Natural killer cell (primary cell): ENCODE measurements around the gene LMX1B. TPM values are rescaled to one million over a fixed set of nuclear protein-coding genes. Genes with fewer than 3 reads are reported as not detected.
A peak's percentile ranks its signal among the peaks of the same experiment; 100 is the strongest.

Experiments
- ATAC-seq, 3 donors: fragments of 150-1000 bp in 2 of 3; fragments of 200-7000 bp in 1 of 3; cut with Tn5 transposase; 1 replicate in 1 of 3; 2 replicates in 2 of 3; pipeline ENCODE4 v1.10.0; 2021; ENCODE audit warnings: mild to moderate bottlenecking in 2 of 3, moderate library complexity in 2 of 3
- DNase-seq, 2 donors: peaks; one replicate each; pipeline versions ENCODE4 v3.0.0 to v3.0.0-alpha.2; 2013 to 2021; ENCODE audit warnings: mixed read lengths in 1 of 2
- H3K27ac ChIP-seq: one replicate; pipeline ENCODE4 v1.5.1; 2013; ENCODE audit warnings: mild to moderate bottlenecking, low read length
- H3K27me3 ChIP-seq: one replicate; pipeline ENCODE4 v1.6.1; 2013; ENCODE audit warnings: low read length; ENCODE audit not compliant: control insufficient read depth, insufficient read depth
- H3K36me3 ChIP-seq: one replicate; pipeline ENCODE4 v1.6.1; 2013; ENCODE audit warnings: low read length; ENCODE audit not compliant: control insufficient read depth, insufficient read depth
- H3K4me1 ChIP-seq: one replicate; pipeline ENCODE4 v1.6.1; 2013; ENCODE audit warnings: low read length; ENCODE audit not compliant: control insufficient read depth, insufficient read depth
- H3K4me3 ChIP-seq: one replicate; pipeline ENCODE4 v1.5.1; 2013; ENCODE audit warnings: low read length
- H3K9me3 ChIP-seq: one replicate; pipeline ENCODE4 v1.6.1; 2013; ENCODE audit warnings: low read length; ENCODE audit not compliant: control insufficient read depth, insufficient read depth
- H3K27ac Mint-ChIP-seq, 2 donors: one replicate each; pipeline ENCODE4 v1.8.0; 2022; ENCODE audit warnings: mild to moderate bottlenecking in 2 of 2, mixed read lengths in 2 of 2, moderate library complexity in 1 of 2
- H3K27me3 Mint-ChIP-seq, 2 donors: one replicate each; pipeline ENCODE4 v1.8.0; 2022; ENCODE audit warnings: low read depth in 2 of 2, mixed read lengths in 2 of 2
- H3K36me3 Mint-ChIP-seq: one replicate; pipeline ENCODE4 v1.8.0; 2022; ENCODE audit warnings: mixed read lengths
- H3K4me1 Mint-ChIP-seq, 2 donors: one replicate each; pipeline ENCODE4 v1.8.0; 2022; ENCODE audit warnings: mixed read lengths in 2 of 2
- H3K4me3 Mint-ChIP-seq: one replicate; pipeline ENCODE4 v1.8.0; 2022; ENCODE audit warnings: mild to moderate bottlenecking, moderate library complexity, mixed read lengths
- H3K9me3 Mint-ChIP-seq, 2 donors: one replicate each; pipeline ENCODE4 v1.8.0; 2022; ENCODE audit warnings: mixed read lengths in 2 of 2
- CTCF ChIP-seq: fragments of 200-600 bp; IDR thresholded peaks from one replicate; pipeline ENCODE4 v1.8.0; 2022; ENCODE audit warnings: antibody characterized with exemption
- WGBS: methylation state at CpG from one replicate; pipeline ENCODE4 v1.1.7; 2013; ENCODE audit warnings: missing lambda C conversion rate; ENCODE audit not compliant: insufficient coverage; 5-methylcytosine and 5-hydroxymethylcytosine counted together
- intact Hi-C: fragments of 100-400 bp; cut with micrococcal nuclease; formaldehyde crosslinking; loops from one replicate; pipeline ENCODE4 v1.14.2; 2022
- total RNA-seq, 4 donors: library from RNA; stranded (reverse); fragments of 120-200 nt in 1 of 4; gene quantifications; one replicate each; pipeline versions ENCODE4 v1.2.3 to v1.2.4, GENCODE V29; 2013 to 2022

The LMX1B gene
- total RNA-seq, 3 donors from 2014 or later (not counting 1 experiment from before 2014, with no cell fraction given): not detected

- WGBS: 18% methylated on average over 10 of the region's 11 CpGs
- Mint-ChIP-seq H3K27ac (no peak overlapping the region), H3K36me3 (no peaks in the 10 kb centered on the region), H3K27me3 (peaks cover 65 to 71% of the 10 kb centered on the region in 2 donors), H3K4me1 (peaks cover 5 to 13% of the 10 kb centered on the region in 2 donors), H3K9me3 (no peaks in the 10 kb centered on the region), H3K4me3 (no peak overlapping the region)
- H3K27ac ChIP-seq: no peak overlapping the region
- no peak for DNase-seq
- TF ChIP-seq CTCF: no peak
- no peak overlapping the region for H3K4me3 ChIP-seq
- no peak for ATAC-seq
- H3K9me3 ChIP-seq: no peaks in the 10 kb centered on the region
- H3K27me3 ChIP-seq: peaks cover 52% of the 10 kb centered on the region
- H3K36me3 ChIP-seq: no peaks in the 10 kb centered on the region
- H3K4me1 ChIP-seq: no peaks in the 10 kb centered on the region
- intact Hi-C loops: no loop called here
Observed at GRCh38 chr9:126676102-126676684, 62.5 kb downstream of the LMX1B start.

- H3K27me3 ChIP-seq: peaks cover 51% of the 10 kb centered on the region
Observed at GRCh38 chr9:126676685-126677143, 63.0 kb downstream of the LMX1B start.

GRCh38 chr9:126677188-126678084 is 63.7 kb downstream of the LMX1B start:
- intact Hi-C loops: no loop called here
- Mint-ChIP-seq H3K27me3 (peaks cover 69 to 74% of the 10 kb centered on the region in 2 donors), H3K4me1 (peaks cover 9 to 13% of the 10 kb centered on the region in 2 donors), H3K4me3 (no peak overlapping the region), H3K9me3 (no peaks in the 10 kb centered on the region), H3K27ac (no peak overlapping the region), H3K36me3 (no peaks in the 10 kb centered on the region)
- Histone ChIP-seq H3K4me1 (no peaks in the 10 kb centered on the region), H3K4me3 (no peak overlapping the region), H3K36me3 (no peaks in the 10 kb centered on the region), H3K27me3 (peaks cover 54% of the 10 kb centered on the region), H3K9me3 (no peaks in the 10 kb centered on the region), H3K27ac (no peak overlapping the region)
- DNase-seq (no peak), ATAC-seq (peak in 2 of 3 donors; percentile 48 to 53)
- no peak for TF ChIP-seq CTCF
- WGBS: 20% methylated on average over 11 of the region's 11 CpGs

More at GRCh38 chr9:126676685-126677143, 63.0 kb downstream of the LMX1B start:
- Mint-ChIP-seq H3K4me1 (peaks cover 5 to 13% of the 10 kb centered on the region in 2 donors), H3K27ac (no peak overlapping the region), H3K4me3 (no peak overlapping the region), H3K27me3 (peaks cover 69 to 75% of the 10 kb centered on the region in 2 donors), H3K9me3 (no peaks in the 10 kb centered on the region), H3K36me3 (no peaks in the 10 kb centered on the region)
- no peak overlapping the region for H3K27ac ChIP-seq
- DNase-seq (no peak), ATAC-seq (peak in 2 of 3 donors; percentile 36 to 58)
- 6% methylated on average over 24 of the region's 24 CpGs for WGBS
- no peaks in the 10 kb centered on the region for H3K36me3 ChIP-seq
- intact Hi-C loops: no loop called here
- no peak overlapping the region for H3K4me3 ChIP-seq
- no peak for TF ChIP-seq CTCF
- H3K4me1 ChIP-seq: no peaks in the 10 kb centered on the region
- no peaks in the 10 kb centered on the region for H3K9me3 ChIP-seq
